ENCODE data around the gene CACNA2D2.

GRCh38 chr3:50365842-50366220 lies 137.6 kb downstream of the CACNA2D2 start:
- no peak for TF ChIP-seq CTCF (conservative IDR thresholded peaks at IDR 0.05 in 1 of 2, IDR thresholded peaks at IDR 0.05 in 1 of 2; ENCODE audit: extremely low read depth in 1 of 2, insufficient read depth in 1 of 2, low read depth in 1 of 2, low read length in 2 of 2)
- no peak for TF ChIP-seq EZH2 (IDR thresholded peaks at IDR 0.05; ENCODE audit: borderline replicate concordance, low read length)

All from mammary epithelial cell (primary cell).